ENCODE results near the gene RFTN1.
A peak's percentile ranks its signal among the peaks of the same experiment; 100 is the strongest.

The RFTN1 gene

DNA sequence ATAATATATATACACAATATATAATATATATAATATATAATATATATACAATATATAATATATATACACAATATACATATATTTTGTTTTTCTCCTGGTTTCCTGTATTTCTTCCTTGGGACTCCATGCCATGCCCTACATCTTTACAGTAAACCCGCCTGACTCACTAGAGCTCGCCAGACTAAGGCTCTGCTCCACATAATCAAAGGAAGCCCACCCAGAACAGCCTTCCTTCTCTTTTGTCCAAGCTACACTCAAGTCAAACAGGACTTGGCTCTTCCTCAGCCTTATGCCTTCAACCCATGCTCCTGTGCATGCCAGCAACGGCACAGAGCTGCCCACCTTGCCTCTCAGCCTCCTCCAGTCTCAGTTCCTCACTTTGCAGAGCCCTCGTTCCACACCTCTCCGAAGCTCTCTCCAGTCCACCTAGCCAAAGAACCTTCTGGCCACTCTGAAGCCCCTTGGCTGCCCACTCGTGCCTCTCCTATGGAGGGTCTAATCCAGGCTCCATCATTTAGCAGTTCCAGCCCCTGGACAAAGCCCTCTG, 109.1 kb downstream of the RFTN1 start:
- Histone ChIP-seq H3K4me3 (no peak overlapping the region), H3K36me3 (peaks cover 0 to 12% (median 3%) of the 10 kb centered on the region in 3 donors), H3K4me1 (peaks cover 0 to 21% (median 2%) of the 10 kb centered on the region in 4 donors), H3K27ac (no peak overlapping the region), H3K27me3 (no peaks in the 10 kb centered on the region), H3K9me3 (no peaks in the 10 kb centered on the region)
- DNase-seq, result no peak
- TF ChIP-seq, protein P1, sequence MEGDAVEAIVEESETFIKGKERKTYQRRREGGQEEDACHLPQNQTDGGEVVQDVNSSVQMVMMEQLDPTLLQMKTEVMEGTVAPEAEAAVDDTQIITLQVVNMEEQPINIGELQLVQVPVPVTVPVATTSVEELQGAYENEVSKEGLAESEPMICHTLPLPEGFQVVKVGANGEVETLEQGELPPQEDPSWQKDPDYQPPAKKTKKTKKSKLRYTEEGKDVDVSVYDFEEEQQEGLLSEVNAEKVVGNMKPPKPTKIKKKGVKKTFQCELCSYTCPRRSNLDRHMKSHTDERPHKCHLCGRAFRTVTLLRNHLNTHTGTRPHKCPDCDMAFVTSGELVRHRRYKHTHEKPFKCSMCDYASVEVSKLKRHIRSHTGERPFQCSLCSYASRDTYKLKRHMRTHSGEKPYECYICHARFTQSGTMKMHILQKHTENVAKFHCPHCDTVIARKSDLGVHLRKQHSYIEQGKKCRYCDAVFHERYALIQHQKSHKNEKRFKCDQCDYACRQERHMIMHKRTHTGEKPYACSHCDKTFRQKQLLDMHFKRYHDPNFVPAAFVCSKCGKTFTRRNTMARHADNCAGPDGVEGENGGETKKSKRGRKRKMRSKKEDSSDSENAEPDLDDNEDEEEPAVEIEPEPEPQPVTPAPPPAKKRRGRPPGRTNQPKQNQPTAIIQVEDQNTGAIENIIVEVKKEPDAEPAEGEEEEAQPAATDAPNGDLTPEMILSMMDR (IDR thresholded peaks at IDR 0.05), result no peak
- intact Hi-C loops (cut with DNase I; ENCODE audit: low total_unique reads), result loop anchor here (10.0 kb wide), 1 partner anchor 110 kb away; the partner anchor contains the start of gene RFTN1

DNA sequence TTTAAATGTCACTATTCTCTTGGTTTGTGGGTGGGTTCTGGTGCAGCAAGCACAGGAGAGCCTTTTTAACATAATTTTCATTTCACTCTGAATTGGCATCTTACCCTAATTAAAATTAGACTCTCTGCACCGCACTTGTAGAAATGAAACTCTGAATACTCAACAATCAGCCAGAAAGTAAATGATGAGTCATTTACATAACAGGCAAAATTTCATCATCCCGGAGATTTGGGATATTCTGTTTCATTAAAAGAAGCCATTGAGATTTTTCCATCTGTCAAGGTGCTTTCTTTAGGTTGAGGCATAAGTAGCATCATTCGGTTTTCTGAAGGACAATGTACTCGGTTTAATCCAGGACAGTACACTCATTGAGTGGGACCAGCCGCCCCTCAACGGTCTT, 111.0 kb downstream of the RFTN1 start:
- no peak for DNase-seq
- no peaks in the 10 kb centered on the region for H3K9me3 ChIP-seq
- TF ChIP-seq, protein P1 (IDR thresholded peaks at IDR 0.05), result no peak
- no peak overlapping the region for H3K27ac ChIP-seq
- intact Hi-C loops (cut with DNase I; ENCODE audit: low total_unique reads), result loop anchor here (10.0 kb wide), 1 partner anchor 112 kb away; the partner anchor contains the start of gene RFTN1
- H3K27me3 ChIP-seq, result no peaks in the 10 kb centered on the region
- no peak overlapping the region for H3K4me3 ChIP-seq
- H3K4me1 ChIP-seq, result peaks cover 0 to 30% (median 2%) of the 10 kb centered on the region in 4 donors
- no peaks in the 10 kb centered on the region for H3K36me3 ChIP-seq

DNA sequence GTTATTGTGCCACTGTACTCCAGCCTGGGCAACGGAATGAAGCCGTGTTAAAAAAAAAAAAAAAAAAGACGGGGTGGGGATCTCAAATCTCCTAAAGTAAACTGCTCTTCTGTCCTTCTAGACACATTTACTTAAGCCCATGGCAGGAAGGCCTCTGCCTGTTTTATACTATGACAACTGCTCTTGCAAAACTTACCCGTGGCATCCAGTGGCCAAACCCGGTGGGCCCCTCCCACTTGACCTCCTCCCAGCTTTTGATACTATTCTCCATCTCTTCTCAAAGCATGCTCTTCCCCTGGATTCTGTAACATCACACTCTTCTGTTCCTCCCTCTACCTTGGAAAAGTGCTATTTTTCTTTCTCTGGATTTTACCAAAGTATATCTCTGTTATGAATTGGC, 112.2 kb downstream of the RFTN1 start:
- Histone ChIP-seq H3K36me3 (no peaks in the 10 kb centered on the region), H3K4me3 (no peak overlapping the region), H3K4me1 (peaks cover 0 to 30% (median 2%) of the 10 kb centered on the region in 4 donors), H3K27me3 (no peaks in the 10 kb centered on the region), H3K27ac (no peak overlapping the region), H3K9me3 (no peaks in the 10 kb centered on the region)
- intact Hi-C loops (cut with DNase I; ENCODE audit: low total_unique reads), result loop anchor here (10.0 kb wide), 1 partner anchor 114 kb away; the partner anchor contains the start of gene RFTN1
- TF ChIP-seq, protein P1 (IDR thresholded peaks at IDR 0.05), result no peak
- DNase-seq, result no peak

GRCh38 chr3:16400106-16400931, 113.2 kb downstream of the RFTN1 start:
- Histone ChIP-seq H3K27ac (peak overlapping the region; percentile 3 to 64), H3K4me3 (no peak overlapping the region), H3K27me3 (no peaks in the 10 kb centered on the region), H3K36me3 (no peaks in the 10 kb centered on the region), H3K9me3 (no peaks in the 10 kb centered on the region), H3K4me1 (peaks cover 0 to 30% (median 2%) of the 10 kb centered on the region in 4 donors)
- intact Hi-C loops (cut with DNase I; ENCODE audit: low total_unique reads), result loop anchor here (10.0 kb wide), 1 partner anchor 114 kb away; the partner anchor contains the start of gene RFTN1
- no peak for DNase-seq
- TF ChIP-seq, protein P1 (IDR thresholded peaks at IDR 0.05), result no peak

GRCh38 chr3:16399473-16399872, 114.0 kb downstream of the RFTN1 start:
- TF ChIP-seq, protein P1 (IDR thresholded peaks at IDR 0.05), result peak; percentile 16 to 25
- no peak for DNase-seq
- peak overlapping the region in 1 of 2 donors; percentile 64 for H3K27ac ChIP-seq
- H3K4me1 ChIP-seq, result peaks cover 0 to 30% (median 2%) of the 10 kb centered on the region in 4 donors
- H3K4me3 ChIP-seq, result no peak overlapping the region
- H3K27me3 ChIP-seq, result no peaks in the 10 kb centered on the region
- H3K9me3 ChIP-seq, result no peaks in the 10 kb centered on the region
- intact Hi-C loops (cut with DNase I; ENCODE audit: low total_unique reads), result no loop called here
- no peaks in the 10 kb centered on the region for H3K36me3 ChIP-seq

Measured in tibial artery (tissue), 4 donors.